Activated naive CD4-positive, alpha-beta T cell treated with Interleukin-2 at 50 U/mL for 16 hours (primary cell): ENCODE data around the gene DRD4.
"Not testable (repeated sequence)": the region's sequence is repeated elsewhere in the genome, so short reads cannot be mapped to it uniquely, and the experiment has no call there.

Source experiments
- DNase-seq: peaks from one replicate; pipeline ENCODE4 v3.0.0-alpha.2; 2020

The DRD4 gene

DNA sequence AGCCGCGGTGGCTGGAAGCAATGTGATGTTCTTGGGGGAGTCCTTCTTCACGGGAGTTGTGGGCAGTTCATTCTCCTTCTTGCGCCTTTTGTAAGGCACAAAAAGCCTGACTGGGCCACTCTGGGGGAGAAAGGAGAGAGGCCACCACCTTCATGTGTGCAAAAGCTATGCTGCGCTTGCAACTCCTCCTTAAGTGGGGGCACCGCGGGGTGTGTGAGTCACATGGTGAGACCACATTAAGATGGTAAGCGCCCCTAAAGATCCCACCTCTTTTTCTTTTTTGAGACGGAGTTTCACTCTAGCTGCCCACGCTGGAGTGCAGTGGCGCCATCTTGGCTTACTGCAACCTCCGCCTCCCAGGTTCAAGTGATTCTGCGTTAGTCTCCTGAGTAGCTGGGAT is 43.9 kb downstream of the DRD4 start:
- no peak for DNase-seq

DNA sequence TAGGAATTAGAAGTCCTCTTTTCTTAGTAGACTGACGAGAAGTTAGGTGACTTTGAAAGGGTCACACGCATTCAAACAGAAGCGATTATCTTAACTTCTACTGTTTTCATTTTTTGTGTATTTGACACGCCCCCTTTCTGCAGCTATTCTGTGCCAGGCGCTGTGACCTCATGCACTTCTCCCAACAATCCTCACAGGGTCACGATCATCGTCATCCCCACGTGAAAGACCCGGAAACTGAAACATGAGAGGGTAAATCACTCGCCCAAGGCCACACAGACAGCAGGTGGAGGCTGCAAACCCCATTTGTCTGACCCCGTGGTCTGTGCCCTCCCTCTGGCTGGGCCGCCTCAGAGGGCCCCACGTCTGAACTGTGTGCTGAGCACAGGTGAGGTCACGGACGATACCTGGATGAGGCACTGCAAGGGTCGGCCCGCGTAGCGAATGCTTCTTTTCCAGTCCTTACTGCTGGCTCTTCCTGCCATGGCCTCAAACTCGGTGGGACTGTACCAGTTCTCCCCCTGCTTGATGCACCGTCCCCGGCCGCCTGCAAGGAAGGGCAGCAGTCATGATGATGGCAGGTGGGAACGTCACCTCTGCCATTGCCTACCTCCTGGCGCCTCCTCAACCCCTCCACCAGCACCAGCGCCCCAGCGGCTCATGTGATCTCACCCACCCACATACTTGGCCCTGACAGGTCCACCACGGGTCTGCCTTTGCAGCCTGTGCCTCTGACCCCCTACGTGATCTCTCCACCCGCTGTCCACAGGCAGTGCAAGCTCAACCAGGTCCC is 49.6 kb downstream of the DRD4 start:
- no peak for DNase-seq

DNA sequence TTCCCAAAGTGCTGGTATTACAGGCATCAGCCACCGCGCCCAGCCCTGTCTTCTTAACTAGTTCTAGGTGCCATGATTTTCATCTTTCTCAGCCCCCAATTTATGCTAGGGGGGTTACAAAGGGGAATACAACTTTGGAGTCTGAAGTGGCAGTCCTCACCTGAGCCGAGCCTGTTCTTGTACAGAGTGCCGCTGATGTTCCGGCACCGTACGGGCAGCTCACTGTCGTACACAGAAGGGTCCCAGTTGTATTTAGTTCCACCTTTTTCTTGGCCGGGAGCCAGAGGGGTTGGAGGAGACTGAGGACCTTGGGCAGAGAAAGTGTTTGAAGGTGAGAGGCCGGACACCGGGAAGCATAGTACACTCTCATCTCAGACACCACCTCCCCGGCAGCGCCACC is 50.7 kb downstream of the DRD4 start:
- DNase-seq = no peak

DNA sequence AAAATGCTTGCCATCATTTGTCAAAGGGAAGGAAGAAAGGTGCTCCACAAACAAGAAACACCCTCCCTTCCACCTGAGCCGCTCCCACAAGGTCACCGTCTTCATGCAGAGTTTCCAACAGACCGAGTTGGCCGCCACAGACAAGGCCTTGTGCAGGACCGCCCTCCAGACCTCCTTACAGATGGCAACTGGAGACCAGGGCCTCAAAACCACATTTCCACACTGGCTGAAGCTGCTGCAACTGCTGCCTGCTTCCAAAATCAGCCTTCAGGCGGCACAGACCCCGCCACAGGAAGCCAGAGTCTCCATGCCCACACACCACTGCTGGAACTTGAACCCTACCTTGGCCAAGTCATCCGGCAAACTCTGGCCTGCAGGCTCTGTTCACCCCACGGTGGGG is 51.6 kb downstream of the DRD4 start:
- no peak for DNase-seq

DNA sequence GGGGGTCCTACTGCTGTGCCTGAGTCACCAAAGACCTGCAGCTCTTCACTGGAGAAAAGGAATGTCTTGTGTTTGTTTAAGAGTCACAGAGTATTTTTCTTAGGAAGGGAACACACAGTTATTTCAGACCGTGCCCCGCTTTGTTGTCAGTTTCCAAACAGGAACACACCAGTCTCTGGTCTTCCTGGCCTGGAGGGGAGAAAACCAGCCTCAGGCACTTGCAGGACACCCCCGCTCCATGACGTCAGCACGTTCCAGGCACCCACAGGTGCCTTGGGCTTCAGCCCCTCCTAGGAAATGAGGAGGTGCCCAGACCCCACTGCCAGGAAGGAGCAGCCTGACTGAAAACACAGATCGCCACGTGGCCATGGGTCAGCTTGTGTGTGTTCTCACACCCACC is 52.6 kb downstream of the DRD4 start:
- no peak for DNase-seq

DNA sequence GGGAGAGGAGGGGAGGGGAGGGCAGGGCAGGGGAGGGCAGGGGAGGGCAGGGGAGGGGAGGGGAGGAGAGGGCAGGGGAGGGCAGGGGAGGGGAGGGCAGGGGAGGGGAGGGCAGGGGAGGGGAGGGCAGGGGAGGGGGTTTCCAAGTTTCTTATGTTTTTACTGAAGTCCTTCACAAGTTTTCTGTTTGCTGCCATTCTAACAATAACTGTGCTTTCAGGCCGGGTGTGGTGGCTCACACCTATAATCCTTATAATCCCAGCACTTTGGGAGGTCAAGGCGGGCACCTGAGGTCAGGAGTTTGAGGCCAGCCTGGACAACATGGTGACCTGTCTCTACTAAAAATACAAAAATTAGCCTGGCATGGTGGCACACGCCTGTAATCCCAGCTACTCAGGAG is 53.2 kb downstream of the DRD4 start:
- not testable (repeated sequence) for DNase-seq
